Superior temporal gyrus (tissue), 1 donor: ENCODE results near the gene ANXA10.
"Not testable (repeated sequence)": the region's sequence is repeated elsewhere in the genome, so short reads cannot be mapped to it uniquely, and the experiment has no call there.

Experiments used
- DNase-seq: peaks from one replicate; pipeline ENCODE4 v3.0.0-alpha.2; 2016; ENCODE audit errors: extremely low spot score

The ANXA10 gene

GRCh38 chr4:168162604-168163003 is 70.3 kb downstream of the ANXA10 start:
- no peak for DNase-seq

- DNase-seq: no peak
Measured at GRCh38 chr4:168163106-168163505, 70.8 kb downstream of the ANXA10 start.

- no peak for DNase-seq
Measured at GRCh38 chr4:168164045-168164444, 71.7 kb downstream of the ANXA10 start.

- DNase-seq: no peak
Measured at GRCh38 chr4:168164915-168165548, 72.7 kb downstream of the ANXA10 start.

GRCh38 chr4:168167714-168168284 is 75.5 kb downstream of the ANXA10 start:
- DNase-seq: no peak

GRCh38 chr4:168174308-168174707 is 82.0 kb downstream of the ANXA10 start:
- DNase-seq: no peak

GRCh38 chr4:168177546-168178149 is 85.3 kb downstream of the ANXA10 start:
- no peak for DNase-seq

GRCh38 chr4:168183717-168184571 is 91.6 kb downstream of the ANXA10 start:
- peak; percentile 73 for DNase-seq

- no peak for DNase-seq
Measured at GRCh38 chr4:168188754-168189153, 96.4 kb downstream of the ANXA10 start.

- DNase-seq: no peak
Measured at GRCh38 chr4:168197926-168198325, 105.6 kb downstream of the ANXA10 start.

- DNase-seq: no peak
Measured at GRCh38 chr4:168199260-168199957, 107.1 kb downstream of the ANXA10 start.

- no peak for DNase-seq
Measured at GRCh38 chr4:168200685-168201084, 108.3 kb downstream of the ANXA10 start.

GRCh38 chr4:168203233-168203911 is 111.0 kb downstream of the ANXA10 start:
- DNase-seq: no peak

- no peak for DNase-seq
Measured at GRCh38 chr4:168208957-168209614, 116.7 kb downstream of the ANXA10 start.

- DNase-seq: no peak
Measured at GRCh38 chr4:168212656-168213055, 120.3 kb downstream of the ANXA10 start.

- not testable (repeated sequence) for DNase-seq
Measured at GRCh38 chr4:168213511-168213910, 121.2 kb downstream of the ANXA10 start.

GRCh38 chr4:168218645-168219044 is 126.3 kb downstream of the ANXA10 start:
- no peak for DNase-seq

- no peak for DNase-seq
Measured at GRCh38 chr4:168220893-168221292, 128.6 kb downstream of the ANXA10 start.

GRCh38 chr4:168221301-168221700 is 129.0 kb downstream of the ANXA10 start:
- DNase-seq: no peak
